HG03432 (cell line): ENCODE measurements around the gene GFPT1.

Experiments used
- ATAC-seq: cut with Tn5 transposase; IDR thresholded peaks from one replicate; pipeline ENCODE4 v1.9.1; 2021; ENCODE audit warnings: mild to moderate bottlenecking, moderate library complexity; ENCODE audit not compliant: unreplicated experiment

Gene GFPT1

DNA sequence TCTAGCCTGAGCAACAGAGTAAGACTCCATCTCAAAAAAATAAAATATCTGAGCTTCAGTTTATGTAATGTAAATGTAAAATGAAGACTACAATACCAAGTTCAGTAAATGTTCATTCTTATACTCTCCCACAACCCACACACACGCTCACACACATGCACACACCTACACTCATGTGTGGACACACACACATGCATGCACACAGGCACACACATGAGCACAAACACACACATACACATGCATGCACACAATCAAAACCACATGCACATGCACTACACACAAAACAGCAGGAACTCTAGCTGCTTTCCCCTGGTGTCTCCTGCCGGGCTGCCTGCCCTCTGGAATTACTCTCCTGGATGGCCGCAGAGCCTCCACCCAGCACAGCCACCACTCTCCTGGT, 90.6 kb downstream of the GFPT1 start:
- no peak for ATAC-seq

- no peak for ATAC-seq
Measured at GRCh38 chr2:69292256-69292655, 94.8 kb downstream of the GFPT1 start.

DNA sequence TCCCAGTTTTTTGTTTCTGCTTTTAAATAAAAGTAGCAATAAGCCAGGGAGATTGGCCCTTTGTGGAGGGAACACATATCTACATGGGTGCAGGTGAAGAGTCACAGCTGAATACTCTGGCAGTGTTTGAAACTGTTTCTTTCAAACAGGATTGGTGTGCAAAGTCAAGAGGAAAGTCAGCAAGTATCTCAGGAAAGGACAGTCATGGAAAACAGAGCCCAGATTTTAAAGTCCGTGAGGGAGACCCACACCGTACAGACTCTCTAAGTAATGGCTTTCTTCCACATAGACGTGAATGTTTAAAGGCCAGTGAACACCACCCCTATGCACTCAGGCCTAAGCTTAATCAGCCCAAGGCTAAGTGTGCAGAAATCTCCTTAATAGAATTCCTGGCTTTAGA, 95.3 kb downstream of the GFPT1 start:
- ATAC-seq, result no peak

- ATAC-seq, result no peak
Measured at GRCh38 chr2:69291004-69291650, 95.9 kb downstream of the GFPT1 start.

DNA sequence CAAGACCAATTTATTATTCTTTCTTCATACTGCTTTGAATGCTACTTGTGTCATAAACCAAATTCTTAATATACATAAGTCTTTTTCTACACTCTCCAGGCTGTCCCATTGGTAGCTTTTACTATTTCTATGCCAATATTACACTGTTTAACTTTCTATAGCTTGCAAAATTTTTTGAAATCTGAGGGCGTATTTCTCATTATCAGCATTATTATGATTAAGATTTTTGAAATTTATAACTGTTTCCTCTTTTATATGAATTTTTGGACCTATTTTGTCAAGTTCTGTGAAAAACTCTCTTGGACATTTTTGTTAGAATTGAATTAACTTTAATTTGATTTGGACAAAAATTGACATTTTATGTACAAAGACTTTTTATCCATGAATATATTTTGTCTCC, 98.6 kb downstream of the GFPT1 start:
- no peak for ATAC-seq

DNA sequence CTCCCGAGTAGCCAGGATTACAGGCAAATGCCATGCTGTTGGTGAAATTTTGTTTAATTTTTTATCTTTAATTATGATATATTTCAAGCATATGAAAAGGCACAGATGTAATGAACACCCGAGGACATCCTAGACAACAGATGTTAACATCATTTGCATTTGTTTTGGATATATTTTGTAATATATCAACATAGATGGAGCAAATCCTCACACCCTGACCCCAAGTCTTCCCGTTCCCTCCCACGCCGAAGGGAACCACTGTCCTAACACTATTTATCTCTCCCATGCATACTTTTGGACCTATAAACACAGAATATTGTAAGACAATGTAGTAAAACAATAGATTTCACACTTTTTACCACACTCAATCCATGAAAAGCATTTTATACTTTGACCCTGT, 99.5 kb downstream of the GFPT1 start:
- ATAC-seq, result no peak

GRCh38 chr2:69285379-69285894, 101.6 kb downstream of the GFPT1 start:
- no peak for ATAC-seq

- no peak for ATAC-seq
Measured at GRCh38 chr2:69280796-69281412, 106.1 kb downstream of the GFPT1 start.

GRCh38 chr2:69279931-69280681, 106.9 kb downstream of the GFPT1 start:
- ATAC-seq, result no peak

GRCh38 chr2:69279211-69279610, 107.8 kb downstream of the GFPT1 start:
- no peak for ATAC-seq

DNA sequence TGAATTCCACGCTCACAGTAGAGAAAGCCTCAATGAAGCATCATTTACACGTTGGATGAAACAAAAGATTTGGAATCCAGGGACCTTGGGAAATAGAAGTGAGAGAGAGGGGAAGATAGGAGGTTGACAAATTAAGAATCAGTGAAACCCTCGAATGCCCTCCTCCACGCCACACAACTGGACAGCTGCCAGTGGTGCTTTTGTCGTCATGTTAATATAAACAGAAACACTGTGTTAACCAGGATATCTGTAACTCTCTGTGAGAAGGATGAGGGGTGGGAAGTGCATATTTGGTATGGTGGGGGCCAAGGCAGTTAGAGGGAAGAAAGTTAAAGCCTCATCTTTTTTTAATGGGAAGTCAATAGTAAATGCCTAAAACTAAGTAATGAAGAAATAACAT, 108.7 kb downstream of the GFPT1 start:
- ATAC-seq, result no peak

DNA sequence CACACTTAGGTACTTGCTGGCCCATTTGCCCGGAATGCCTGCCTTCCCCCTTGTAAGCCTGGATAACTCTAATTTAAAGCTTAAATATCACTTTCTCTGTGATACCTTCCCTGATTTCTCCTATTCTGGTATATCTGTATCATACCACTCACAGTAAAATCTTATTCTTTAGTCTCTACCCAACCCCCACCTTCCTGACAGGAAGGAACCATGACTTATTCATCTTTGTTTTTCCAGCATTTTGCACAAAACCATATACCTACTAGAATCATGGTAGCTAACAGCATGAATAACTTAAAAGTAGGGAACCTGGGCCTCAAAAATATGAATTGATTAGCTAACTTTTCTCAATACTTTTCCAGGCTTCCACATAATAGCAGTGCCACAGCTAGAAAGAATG, 111.5 kb downstream of the GFPT1 start:
- no peak for ATAC-seq

- no peak for ATAC-seq
Measured at GRCh38 chr2:69272803-69273471, 114.1 kb downstream of the GFPT1 start.

DNA sequence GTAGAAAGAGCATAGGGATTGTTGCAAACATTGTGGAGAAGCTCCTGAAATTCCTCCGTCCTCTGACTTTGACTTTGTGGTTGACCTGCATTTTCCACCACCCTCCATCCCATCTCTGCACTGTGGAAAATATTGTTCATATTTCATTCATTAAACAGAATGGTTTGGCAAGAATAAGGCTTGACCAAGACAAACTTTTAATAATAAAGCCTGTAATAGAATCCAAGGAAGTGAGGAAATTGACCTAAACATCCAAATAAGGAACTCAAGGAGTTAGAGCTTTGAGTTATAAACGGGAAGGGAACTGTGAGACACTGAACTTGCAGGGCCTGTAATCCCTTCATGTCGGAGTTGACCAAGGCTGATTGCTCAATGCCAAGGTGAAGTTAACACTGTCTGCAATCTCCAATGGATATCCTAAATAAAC, 115.2 kb downstream of the GFPT1 start:
- no peak for ATAC-seq
